Ramos (cell line): ENCODE results near the gene WNT5B.

ENCODE experiments used
- in situ Hi-C: fragments of 300-500 bp; cut with MboI; formaldehyde crosslinking; loops from one replicate; pipeline ENCODE4 v1.14.3; 2022; ENCODE audit warnings: low sequenced_read_pairs; ENCODE audit not compliant: unreplicated experiment

Gene WNT5B

DNA sequence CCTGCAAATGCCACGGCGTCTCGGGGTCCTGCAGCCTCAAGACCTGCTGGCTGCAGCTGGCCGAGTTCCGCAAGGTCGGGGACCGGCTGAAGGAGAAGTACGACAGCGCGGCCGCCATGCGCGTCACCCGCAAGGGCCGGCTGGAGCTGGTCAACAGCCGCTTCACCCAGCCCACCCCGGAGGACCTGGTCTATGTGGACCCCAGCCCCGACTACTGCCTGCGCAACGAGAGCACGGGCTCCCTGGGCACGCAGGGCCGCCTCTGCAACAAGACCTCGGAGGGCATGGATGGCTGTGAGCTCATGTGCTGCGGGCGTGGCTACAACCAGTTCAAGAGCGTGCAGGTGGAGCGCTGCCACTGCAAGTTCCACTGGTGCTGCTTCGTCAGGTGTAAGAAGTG is 16.8 kb downstream of the WNT5B start:
- in situ Hi-C loops = loop anchor here (5.0 to 25.0 kb wide), 2 partner anchors 291 to 941 kb away; no protein-coding TSS in a partner anchor

- in situ Hi-C loops = loop anchor here (5.0 to 25.0 kb wide), 2 partner anchors 291 to 941 kb away; no protein-coding TSS in a partner anchor
Observed at GRCh38 chr12:1646569-1647284, 17.7 kb downstream of the WNT5B start.

DNA sequence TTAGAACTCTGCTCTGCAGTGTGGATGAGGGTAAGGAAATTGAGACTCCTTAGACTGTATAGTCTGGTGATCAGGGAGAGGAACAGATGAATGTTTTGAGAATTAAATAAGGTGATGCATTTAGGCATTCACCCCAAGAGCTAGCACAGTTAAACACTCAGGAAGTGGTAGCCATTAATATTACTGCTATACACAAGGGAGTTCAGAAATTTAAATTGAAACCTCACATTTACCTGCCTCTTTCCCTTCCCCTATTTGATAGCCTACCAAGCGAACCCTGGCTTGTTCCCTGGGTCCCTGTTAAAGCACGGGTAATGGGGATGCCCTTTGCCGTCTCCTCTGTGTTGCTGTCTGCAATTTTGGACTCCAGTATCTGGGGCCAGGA is 18.2 kb downstream of the WNT5B start:
- in situ Hi-C loops = loop anchor here (5.0 to 25.0 kb wide), 2 partner anchors 290 to 940 kb away; no protein-coding TSS in a partner anchor

DNA sequence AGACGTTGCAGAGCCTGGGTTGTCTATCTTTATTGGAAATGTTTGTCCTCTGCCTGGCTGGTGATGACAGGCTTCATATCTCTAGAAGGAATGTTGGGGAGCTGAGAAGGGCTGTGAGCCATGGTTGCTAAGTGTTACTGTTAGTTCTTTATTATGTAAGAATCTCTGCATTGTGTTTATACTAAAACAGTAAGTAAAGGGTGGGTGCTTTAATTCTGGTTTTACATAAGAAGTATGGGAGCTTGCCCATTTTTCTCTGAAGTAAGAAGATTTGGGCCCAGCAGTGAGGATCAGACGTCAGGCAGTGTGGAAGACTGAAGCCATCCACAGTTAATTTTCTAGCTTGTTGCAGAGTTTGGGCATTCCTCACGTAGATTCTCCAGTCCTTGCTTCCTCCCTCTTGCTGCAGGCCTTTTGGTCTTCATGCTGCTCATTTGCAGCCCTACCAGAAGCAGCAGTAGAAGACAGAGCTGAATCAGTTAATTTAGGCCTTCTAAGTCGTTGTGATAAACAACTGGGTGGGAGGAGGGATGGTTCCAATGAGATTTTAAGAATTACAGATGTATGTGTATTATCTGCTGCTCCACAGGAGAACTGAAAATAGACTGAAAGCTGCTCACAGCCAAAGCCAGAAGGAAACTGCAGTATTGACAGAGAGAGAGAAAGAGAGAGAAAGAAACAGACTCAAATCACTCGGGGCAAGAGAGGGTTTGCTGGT is 21.4 kb downstream of the WNT5B start:
- in situ Hi-C loops = loop anchor here (5.0 kb wide), 1 partner anchor 142 kb away; no protein-coding TSS in a partner anchor

- in situ Hi-C loops = loop anchor here (5.0 kb wide), 1 partner anchor 141 kb away; no protein-coding TSS in a partner anchor
Observed at GRCh38 chr12:1650978-1651361, 21.9 kb downstream of the WNT5B start.

DNA sequence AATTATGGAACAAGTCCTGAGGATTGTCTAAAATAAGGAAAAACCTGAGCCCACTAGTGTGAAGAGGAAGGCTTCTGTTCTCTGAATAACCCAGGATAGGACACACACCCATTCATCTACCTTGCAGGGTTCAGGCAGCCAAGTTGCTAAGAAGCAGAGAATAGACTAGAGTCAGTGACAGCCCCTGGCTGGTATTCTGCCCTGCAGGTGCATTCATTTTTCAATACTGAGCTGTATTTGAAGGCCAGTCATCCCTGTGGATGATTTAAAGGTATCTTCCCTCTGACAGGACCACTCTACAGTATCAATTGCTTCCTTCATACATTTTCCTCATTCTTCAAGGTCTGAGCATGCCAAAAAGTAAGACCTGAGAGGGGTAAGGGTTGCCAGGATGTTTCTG is 22.9 kb downstream of the WNT5B start:
- in situ Hi-C loops = loop anchor here (5.0 kb wide), 1 partner anchor 140 kb away; no protein-coding TSS in a partner anchor

DNA sequence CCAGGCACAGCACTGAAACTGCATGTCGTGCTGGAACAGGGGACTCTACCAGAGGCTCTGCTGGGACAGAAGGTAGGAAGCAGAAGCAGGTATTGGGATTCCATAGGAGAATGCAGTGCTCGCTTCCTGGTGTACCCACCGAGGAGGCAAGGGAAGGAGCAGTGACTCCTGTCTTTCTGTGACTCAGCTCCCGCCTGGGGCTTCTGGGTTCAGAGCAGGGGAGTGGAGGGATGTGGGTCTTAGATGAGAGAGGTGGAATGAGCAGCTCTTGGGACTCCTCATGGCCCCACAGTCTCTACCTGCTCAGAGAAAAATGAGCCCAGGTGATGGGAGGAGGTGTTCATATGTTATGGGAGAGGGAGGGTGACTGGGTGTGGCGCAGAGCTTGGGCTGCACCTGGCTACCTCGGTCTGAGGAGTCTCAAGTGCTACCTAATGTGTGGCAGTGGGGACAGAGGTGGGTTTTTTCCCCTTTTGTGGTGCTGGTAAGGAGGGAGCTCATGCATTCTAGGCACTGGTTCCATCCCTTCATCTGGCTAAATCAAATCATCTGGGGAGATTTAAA is 26.3 kb downstream of the WNT5B start:
- in situ Hi-C loops = no loop called here

DNA sequence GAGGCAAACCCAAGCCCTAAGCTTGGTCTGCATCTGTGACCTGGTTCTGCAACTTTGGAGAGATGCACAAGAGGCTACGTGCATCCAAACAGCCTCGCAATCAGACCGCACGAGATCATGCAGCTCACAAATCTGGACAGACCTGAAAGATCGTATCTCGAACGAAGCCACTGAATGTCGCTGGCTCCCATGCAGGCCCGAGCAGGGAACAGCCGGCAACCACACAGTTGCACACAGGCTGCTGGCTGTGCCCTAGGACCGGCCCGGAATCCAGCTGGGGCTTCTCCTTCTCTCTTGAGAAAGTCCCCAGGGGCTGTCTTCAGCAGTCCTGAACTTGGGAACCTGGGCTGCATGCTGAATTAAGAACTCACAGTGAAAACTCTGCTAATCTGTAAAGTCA is 27.9 kb downstream of the WNT5B start:
- in situ Hi-C loops = no loop called here

DNA sequence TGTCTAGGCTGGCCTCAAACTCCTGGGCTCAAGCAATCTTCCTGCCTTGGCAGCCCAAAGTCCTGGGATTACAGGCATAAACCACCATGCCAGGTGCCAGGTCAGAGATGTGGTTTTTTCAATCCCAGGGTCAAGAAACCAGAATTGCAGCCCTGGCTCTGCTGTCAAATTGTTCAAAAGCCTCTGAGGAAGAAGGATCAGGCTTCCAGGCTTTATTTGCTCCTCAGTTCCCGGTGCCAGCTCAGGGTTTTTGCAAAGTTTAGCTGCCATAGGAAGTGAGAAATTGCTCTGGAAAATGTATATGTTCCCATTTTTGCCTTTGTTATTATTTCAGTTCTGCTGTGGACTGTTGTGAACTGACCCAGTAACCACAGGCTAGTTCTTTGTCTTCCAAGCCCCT is 28.7 kb downstream of the WNT5B start:
- in situ Hi-C loops = no loop called here

DNA sequence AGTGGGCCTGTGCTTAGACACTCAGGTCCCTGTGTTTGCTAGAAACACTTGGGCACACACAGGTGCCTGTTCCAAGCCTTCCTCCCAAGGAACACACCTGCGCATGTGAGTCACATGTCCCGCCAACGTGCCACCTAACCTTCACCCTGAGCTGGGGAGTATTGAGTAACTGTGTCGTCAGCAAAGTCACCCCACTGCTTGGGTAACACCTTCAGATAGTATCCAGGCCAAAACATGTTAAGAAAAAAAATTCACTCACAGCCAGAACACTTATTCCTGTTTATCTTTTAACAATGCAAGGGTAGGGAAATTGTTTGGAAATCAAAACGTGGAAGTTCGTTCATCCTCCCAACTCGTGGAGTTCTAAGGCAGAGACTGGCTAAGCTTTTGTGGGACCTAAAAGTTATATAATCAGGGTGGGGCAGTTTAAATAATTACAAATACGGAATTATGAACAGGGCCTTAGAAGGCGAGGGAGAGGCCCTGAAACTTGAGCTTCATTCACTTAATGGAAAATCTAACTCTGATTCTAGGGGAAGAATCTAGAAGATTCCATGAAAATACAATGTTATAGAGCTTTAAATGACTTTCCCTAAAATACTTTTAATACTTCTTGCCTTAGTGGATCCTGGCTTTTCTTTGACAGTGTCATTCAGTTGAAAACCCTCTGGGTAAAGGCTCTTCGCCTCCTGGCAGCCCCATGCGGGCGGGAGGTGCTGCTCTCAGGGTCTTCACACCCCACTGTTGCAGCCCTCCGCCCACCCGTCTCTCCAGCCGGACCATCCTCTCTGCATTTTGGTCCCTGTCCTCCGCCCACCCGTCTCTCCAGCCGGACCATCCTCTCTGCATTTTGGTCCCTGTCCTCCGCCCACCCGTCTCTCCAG is 31.5 kb downstream of the WNT5B start:
- in situ Hi-C loops = no loop called here

DNA sequence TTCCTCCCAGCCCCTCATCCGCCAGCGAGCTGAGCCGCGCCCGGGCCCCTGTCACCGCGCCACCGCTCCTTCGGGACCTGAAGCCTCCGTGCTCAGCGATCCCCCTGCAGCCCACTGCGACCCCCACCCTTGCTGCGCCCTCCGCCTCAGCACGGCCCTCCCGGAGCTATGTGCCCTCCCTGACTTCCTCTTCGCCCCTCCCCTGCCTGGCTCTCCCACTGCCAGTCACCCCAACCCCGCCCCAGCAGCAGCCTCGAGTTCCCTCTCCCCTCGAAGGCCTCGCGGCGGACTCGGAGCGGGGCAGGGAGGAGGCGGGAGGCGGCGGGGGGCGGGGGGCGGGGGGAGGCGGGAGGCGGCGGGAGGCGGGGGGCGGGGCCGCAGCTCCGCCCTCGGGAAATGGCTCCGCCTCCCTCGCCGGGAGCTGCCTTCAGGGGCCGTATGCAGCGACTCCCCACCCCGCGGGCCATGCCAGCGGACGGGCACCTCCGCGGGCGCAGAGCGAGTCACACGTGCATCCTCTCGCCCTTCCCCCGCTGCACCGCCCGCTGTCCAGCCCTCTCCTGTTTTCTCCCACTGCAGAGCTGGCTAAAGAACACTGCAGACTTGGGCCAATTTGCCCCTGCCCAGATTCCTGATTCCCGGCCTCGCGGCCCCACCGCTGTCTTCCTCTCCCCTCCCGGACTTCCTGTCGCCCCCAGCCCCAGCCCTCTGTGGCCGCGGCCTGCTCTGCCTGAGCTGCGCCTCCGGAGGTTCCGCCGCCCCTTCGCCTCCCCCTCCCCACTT is 32.7 kb downstream of the WNT5B start:
- in situ Hi-C loops = no loop called here

- in situ Hi-C loops = no loop called here
Observed at GRCh38 chr12:1662761-1663439, 33.9 kb downstream of the WNT5B start.

GRCh38 chr12:1663440-1664132 is 34.6 kb downstream of the WNT5B start:
- in situ Hi-C loops = no loop called here

DNA sequence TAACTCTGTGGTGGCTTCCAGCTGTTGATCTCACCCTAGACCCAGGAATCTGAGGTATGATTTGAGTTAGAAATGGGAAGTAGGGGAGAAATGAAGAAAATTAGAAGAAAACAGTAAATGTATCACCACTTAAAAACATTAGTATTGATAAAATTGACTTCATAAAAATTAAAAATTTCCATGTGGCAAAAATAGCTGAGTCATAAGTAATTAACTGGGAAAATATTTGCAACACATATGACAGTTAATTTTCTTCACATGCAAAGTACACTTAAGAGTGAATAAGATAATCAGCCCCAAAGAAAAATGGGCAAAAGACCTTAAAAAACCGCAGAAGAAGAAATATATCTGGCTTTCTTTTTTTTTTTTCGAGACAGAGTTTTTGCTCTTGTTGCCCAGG is 36.3 kb downstream of the WNT5B start:
- in situ Hi-C loops = no loop called here

- in situ Hi-C loops = no loop called here
Observed at GRCh38 chr12:1666215-1666614, 37.2 kb downstream of the WNT5B start.

DNA sequence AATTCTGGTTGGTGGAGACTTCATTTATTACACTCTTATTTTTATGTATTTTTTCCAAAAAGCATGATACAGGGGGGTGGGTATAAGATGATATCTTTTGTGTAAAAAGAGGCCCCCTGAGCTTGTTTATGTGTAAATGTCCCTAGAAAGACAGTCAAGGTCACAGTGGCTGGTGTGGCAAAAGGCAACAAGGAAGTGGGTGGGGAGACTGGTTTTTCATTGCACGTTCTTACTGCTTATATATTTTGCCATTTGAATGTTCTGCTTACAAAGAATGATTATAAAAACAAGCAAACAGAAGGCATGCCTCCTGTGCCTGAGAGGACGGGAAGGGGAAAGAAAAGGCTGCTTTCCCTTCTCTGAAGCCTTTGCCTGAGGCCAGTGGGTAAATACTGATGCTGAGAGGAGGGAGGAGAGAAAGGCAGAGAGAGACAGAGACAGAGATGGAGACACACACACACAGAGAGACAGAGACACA is 37.7 kb downstream of the WNT5B start:
- in situ Hi-C loops = no loop called here

DNA sequence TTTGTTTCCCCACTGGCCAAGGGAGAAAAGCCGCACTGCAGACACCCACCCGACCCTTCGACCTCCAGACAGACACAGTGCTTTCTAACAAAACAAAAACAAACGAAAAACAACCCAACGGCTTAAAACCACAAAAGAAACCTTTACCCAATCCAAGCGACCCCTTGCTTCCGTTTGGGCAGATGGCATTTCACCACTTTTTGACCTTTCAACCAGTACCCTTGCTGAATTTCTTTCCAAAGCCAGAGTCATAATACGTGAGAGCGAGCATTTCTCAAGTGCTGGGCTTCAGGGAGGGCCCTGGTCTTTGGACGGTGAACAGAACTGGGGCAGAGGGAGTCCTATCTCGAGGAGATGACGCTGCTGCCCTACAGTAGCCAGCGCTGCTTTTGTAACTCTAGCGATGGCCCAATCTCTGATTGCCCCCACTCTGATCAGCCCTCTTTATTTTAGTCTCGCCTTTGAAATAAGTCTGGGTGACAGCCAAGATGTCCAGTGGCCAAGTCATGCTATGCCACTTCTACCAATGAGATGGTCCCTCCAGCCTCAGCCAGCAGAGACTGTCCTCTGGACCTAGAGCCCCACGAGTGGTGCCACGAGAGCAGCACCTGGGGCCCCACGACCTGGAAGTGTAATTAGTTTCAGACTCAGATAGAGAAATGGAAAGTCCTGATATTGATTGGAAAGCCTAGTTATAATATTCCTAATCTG is 40.0 kb downstream of the WNT5B start:
- in situ Hi-C loops = no loop called here
